HUDEP-2 (cell line): ENCODE data around the gene ISY1.
A peak's percentile ranks its signal among the peaks of the same experiment; 100 is the strongest.
"Not testable (repeated sequence)": the region's sequence is repeated elsewhere in the genome, so short reads cannot be mapped to it uniquely, and the experiment has no call there.

Experiments used
- DNase-seq, 76 experiments: peaks; one replicate each; lab custom pipeline; 2025; ENCODE audit not compliant: unreplicated experiment in 76 of 76; lab: John Stamatoyannopoulos, UW

ISY1 gene

GRCh38 chr3:129095285-129095684, 65.6 kb downstream of the ISY1 start:
- no peak for DNase-seq

DNA sequence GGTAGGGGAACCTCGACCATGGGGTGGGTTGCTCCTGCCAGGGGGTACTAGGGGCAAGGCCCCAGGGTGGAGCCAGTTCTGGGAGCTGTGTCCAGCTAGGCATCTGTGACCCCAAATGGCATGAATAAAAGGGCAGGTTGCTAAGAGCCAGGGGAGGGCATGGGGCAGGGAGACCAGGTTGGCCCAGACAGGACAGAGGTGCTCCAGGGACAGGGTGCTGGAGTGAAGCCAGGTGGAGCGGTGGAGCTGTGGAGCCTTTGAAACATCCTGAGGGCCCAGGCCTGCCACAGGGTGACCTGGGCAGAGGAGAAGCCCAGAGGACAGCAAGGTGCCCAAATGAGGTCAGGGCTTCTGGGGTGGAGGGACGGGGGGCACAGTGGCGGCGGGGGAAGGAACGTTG, 72.6 kb downstream of the ISY1 start:
- DNase-seq: not testable (repeated sequence)

DNA sequence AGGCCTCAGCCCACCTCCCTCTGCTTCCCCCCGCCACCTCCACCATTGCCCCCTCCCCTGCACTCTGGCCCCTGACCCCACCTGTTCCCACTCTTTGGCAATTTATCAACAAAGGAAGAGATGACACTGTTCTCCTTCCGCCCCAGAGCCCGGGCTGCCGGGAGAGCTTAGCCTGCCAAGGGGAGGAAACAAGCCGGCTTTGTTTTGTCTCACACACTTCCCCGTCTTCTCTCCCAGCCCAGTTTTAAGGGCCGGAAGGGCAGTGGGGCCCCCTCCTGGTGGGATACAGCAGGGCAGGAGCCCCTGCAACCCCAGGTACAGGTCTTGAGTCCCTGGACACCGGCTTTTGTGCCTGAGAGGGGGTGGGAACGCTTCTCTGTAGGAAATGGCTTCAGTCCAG, 73.0 kb downstream of the ISY1 start:
- DNase-seq: peak in 14 of 76 experiments; percentile 9 to 53 (median 27)

- DNase-seq: no peak
These were observed 73.6 kb downstream of the ISY1 start for GRCh38 chr3:129087138-129087702.

GRCh38 chr3:129085818-129086217, 75.0 kb downstream of the ISY1 start:
- DNase-seq: no peak

DNA sequence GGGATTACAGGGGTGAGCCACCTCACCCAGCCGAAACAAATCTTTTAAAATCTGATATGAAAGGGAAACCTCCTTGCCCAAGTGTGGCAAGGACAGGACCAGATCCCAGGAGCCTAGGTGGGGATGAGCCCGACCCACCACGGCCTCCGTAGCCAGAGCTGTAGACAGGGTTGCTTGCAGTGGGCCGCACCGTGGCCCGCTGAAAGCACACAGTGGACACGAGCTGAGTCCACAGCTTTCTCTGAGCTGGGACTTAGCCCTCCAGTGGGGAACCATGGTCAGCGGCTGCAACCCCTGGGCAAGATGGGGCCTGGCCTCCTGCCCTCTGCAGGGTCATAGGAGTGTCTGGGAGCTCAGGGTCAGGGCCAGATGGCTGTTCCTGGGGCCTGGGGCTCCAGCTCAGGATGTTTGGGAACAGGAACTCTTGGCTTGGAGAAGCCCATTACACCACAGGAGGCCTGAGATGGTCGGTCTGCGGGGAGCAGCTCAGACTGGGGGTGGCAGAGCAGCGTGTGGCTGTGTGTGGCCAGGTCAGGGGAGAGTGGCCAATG, 75.6 kb downstream of the ISY1 start:
- no peak for DNase-seq

- DNase-seq: no peak
These were observed 76.4 kb downstream of the ISY1 start for GRCh38 chr3:129084501-129084900.

GRCh38 chr3:129082026-129082425, 78.8 kb downstream of the ISY1 start:
- DNase-seq: no peak

GRCh38 chr3:129081503-129081902, 79.4 kb downstream of the ISY1 start:
- no peak for DNase-seq

DNA sequence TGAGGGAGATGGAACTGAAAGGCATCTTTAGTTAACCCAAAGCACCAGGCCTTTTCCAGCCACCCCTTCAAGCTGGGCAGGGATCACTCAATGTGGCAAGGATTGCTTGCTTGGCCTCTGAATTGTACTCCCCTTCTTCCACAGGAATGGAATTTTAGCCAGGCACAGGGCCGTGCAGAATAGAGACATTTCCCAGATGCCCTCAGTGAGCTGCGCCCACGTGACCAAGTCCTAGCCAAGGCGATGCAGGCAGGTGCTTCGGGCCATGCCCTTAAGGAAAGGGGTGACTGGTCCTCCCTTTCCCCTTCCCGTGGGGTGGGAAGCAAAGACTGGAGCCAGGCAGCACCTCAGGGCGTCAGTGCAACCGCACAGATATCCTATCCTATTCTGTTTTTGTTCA, 82.4 kb downstream of the ISY1 start:
- DNase-seq: no peak
